ENCODE data around the gene TAMM41.
"Not testable (repeated sequence)": the region's sequence is repeated elsewhere in the genome, so short reads cannot be mapped to it uniquely, and the experiment has no call there.

Gene TAMM41, protein sequence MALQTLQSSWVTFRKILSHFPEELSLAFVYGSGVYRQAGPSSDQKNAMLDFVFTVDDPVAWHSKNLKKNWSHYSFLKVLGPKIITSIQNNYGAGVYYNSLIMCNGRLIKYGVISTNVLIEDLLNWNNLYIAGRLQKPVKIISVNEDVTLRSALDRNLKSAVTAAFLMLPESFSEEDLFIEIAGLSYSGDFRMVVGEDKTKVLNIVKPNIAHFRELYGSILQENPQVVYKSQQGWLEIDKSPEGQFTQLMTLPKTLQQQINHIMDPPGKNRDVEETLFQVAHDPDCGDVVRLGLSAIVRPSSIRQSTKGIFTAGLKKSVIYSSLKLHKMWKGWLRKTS

GRCh38 chr3:11846281-11847266 is at the start of gene TAMM41:
Gene TAMM41, minus strand, starts transcription at chr3:11846885. Its CDS starts 249 bp downstream, at chr3:11846636.
- DNase-seq, result peak; percentile 60

DNA sequence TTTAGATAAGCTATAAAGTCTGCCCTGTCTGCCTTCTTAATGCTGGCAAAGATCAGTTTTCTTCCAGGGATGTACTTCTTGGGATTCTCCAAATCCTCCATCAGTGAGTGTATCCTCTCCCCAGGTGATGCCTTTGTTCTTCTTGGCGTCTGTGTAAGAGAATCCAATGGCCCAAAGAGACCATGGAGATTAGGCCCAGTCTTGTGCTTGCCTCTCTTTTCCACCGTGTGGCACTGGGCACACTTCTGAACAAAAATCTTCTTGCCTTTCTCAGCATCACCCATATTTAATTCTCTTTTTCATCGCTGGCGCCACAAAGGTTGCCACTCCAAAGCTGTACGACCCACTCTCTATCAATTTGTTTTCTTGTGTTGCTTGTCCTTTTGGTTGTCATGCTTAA is 32.2 kb upstream of the TAMM41 start:
- no peak for DNase-seq

DNA sequence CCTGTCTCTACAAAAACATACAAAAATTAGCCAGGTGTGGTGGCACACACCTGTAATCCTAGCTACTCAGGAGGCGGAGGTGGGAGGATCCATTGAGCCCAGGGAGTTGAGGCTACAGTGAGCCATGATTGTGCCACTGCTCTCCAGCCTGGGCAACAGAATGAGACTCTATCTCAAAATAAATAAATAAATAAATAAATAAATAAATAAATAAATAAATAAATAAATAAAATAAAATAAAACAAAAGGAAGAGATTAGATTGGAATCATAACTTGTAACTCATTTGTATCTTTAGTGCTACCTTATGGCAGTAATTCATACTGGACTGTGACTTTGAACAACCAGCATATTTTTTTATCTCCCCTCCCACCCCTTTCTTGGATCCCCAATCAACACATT is 28.0 kb upstream of the TAMM41 start:
- DNase-seq, result not testable (repeated sequence)

DNA sequence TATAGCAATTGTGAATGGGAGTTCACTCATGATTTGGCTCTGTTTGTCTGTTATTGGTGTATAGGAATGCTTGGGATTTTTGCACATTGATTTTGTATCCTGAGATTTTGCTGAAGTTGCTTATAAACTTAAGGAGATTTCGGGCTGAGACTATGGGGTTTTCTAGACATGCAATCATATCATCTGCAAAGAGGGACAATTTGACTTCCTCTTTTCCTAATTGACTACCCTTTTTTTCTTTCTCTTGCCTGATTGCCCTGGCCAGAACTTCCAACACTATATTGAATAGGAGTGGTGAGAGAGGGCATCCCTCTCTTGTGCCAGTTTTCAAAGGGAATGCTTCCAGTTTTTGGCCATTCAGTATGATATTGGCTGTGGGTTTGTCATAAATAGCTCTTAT is 17.1 kb upstream of the TAMM41 start:
- DNase-seq, result not testable (repeated sequence)

DNA sequence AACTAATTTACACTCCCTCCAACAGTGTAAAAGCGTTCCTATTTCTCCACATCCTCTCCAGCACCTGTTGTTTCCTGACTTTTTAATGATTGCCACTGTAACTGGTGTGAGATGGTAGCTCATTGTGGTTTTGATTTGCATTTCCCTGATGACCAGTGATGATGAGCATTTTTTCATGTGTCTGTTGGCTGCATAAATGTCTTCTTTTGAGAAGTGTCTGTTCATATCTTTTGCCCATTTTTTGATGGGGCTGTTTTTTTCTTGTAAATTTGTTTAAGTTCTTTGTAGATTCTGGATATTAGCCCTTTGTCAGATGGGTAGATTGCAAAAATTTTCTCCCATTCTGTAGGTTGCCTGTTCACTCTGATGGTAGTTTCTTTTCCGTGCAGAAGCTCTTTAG is 15.9 kb upstream of the TAMM41 start:
- DNase-seq, result not testable (repeated sequence)

- not testable (repeated sequence) for DNase-seq
Observed at GRCh38 chr3:11862145-11862544, 15.5 kb upstream of the TAMM41 start.

- DNase-seq, result not testable (repeated sequence)
Observed at GRCh38 chr3:11860213-11860612, 13.5 kb upstream of the TAMM41 start.

- no peak for DNase-seq
Observed at GRCh38 chr3:11853450-11853849, 6.8 kb upstream of the TAMM41 start.

DNA sequence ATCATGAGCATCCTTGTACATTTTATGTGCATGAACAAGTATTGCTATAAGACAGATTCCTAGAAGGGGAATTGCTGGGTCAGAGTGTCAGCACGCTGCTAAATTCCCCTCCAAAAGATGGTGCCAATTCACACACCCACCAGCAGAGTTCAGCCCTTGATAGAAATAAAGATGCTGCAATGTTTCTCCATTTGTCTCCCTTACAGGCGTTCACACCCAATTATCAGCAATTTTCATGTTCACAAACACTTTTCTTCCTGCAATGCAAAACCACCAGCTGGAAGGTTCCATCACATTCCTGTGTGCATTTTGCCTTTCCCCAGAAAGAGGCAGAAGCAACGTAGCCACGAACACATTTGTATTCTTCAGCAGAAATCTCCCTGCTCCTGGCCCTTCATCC is 3.3 kb upstream of the TAMM41 start:
- no peak for DNase-seq

GRCh38 chr3:11847607-11848006 is 922 bp upstream of the TAMM41 start:
- no peak for DNase-seq

DNA sequence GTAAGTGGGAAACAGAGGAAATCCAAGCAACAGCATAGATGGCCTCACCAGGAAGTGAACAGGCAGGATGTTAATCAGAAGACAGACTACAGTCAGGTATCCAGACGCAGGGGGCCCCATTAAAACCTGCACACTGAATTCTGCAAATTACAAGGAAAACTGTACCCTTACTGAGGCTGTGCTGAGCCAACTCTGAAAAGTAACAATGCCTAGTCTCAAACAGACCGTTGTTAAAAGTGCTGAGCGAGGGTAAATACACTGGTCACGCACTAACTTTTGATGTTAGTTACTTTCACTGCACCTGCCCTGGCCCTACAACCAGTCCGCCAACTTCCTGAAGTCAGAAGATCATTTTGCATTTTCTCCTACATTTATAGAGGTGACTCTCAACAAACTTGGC is 1.0 kb downstream of the TAMM41 start:
- DNase-seq, result no peak

DNA sequence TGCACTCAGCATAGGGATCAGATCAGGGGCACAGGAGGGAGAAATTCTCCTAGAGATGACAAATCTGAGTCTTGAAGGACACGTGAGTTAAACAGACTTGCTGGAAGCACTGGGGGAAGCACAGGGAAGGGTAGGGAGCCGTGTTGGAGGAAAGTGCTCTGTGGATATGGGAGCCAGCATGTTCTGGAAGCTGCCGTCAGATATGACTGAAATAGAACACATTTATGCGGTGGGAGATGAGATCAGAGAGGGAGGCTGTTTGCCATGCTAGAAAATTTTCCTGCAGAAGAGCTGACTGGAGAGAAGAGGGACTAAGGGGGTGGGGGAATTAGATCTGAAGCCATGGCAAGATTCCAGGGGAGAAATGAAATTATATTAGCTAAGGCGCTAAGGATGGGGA is 1.8 kb downstream of the TAMM41 start:
- DNase-seq, result no peak

DNA sequence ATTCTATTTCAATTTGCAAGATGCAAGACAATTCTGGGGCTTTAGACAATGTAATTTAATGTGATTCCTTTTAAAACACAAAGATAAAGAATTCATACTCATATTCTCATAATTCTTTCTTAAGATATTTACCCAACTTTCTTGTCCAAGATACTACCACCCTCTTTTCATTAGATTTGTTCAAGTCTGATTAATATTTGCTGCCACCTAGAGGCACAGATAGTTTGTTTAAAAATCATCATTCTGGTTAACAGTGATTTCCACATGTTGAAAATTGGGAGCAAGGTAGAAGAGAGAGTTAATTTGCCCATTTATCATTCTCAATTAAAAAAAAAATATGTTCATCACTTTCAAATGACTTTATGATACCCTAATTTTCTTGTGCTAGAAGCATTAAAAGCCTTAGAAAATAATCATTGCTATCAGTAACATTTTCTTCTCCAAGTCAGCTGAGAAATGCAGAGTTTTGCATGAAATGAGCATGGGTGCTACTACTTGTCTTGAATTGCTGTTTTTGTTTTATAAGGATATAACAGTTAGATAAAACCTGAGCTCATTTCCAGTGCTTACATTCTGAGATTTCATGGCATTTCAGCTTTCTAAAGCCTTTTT is 11.6 kb downstream of the TAMM41 start:
- DNase-seq, result no peak

- DNase-seq, result no peak
Observed at GRCh38 chr3:11832981-11833905, 13.4 kb downstream of the TAMM41 start.

GRCh38 chr3:11829416-11829815 is 17.3 kb downstream of the TAMM41 start:
- no peak for DNase-seq

DNA sequence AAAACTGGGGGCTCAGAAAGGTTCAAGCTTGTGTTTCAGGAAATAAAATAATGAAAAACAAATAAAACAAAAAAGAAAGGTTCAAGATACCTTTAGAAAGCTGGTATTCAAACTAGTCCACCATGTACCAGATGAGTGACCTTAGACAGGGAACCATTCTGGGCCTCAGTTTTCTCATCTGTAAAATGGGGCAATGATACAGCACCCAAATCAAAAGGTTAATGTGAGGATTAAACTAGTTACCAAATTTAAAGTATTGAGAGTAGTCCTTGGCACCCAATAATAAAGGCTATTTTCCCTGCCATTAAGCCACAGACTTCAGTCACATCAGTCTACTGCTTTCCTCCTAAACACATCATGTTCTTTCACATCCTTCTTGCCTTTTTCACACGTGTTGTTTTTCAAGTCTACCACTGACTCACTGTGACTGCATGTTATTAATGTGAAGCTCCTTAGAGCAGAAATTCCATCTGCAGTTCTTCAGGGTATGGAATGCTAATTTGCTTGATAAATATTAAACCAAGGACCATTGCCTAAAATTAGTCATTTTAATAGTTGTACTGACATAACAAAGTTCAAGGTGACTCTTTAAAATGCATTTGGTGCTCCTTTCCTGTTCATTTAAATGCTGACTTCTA is 19.9 kb downstream of the TAMM41 start:
- no peak for DNase-seq

GRCh38 chr3:11825301-11825700 is 21.4 kb downstream of the TAMM41 start:
- DNase-seq, result no peak

GRCh38 chr3:11820531-11821041 is 26.1 kb downstream of the TAMM41 start:
- DNase-seq, result no peak

DNA sequence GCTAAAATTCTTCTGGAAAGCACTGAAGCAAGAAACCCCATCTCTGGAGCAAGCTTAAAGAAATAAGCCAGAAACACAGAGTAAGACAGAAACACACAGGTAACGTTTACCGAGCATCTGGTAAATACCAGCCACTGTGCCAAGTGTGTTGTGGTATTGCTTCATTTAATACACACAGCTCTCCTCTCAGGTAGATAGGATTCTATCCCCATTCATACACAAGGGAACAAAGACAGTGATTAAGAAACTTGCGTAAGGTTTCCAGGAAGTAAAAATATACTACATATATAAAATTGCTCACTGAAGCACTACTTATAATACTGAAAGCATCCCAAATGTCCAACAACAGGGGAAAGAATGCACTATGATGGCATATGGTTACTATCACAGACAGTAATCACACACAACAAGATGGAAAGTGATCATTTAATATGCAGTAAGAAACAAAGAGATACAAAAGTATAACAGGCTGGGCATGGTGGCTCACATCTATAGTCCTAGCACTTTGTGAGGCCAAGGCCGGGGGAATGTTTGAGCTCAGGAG is 27.5 kb downstream of the TAMM41 start:
- DNase-seq, result no peak

DNA sequence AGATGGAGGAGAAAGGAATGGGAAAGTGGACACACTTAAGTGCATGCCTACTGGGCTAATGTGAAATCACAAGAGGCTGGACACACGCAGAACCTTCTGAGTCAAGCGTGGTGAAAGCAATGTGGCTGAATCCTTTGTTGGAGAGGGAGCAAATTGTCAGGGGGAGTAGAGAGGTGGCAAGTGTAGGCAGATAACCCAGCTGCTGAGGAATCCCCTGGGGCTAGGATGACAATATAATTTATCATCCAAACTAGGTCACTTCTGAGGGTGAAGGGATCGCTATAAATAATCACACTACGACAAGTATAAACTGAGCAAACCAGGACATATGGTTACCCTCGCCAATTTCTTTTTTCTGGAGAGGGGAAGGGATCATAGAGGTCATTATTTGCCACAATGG is 28.7 kb downstream of the TAMM41 start:
- no peak for DNase-seq

- DNase-seq, result no peak
Observed at GRCh38 chr3:11815111-11815510, 31.6 kb downstream of the TAMM41 start.

All from NCI-H1048 (cell line).